ENCODE data around the gene CFAP97D2.
"Not testable (repeated sequence)": the region's sequence is repeated elsewhere in the genome, so short reads cannot be mapped to it uniquely, and the experiment has no call there.

The CFAP97D2 gene

GRCh38 chr13:114237415-114238112, 58.5 kb downstream of the CFAP97D2 start:
- no peak for DNase-seq

- no peak for DNase-seq
Measured at GRCh38 chr13:114241918-114242317, 62.9 kb downstream of the CFAP97D2 start.

GRCh38 chr13:114243971-114244370, 64.9 kb downstream of the CFAP97D2 start:
- DNase-seq: no peak

- DNase-seq: no peak
Measured at GRCh38 chr13:114244637-114245036, 65.6 kb downstream of the CFAP97D2 start.

GRCh38 chr13:114248011-114248410, 69.0 kb downstream of the CFAP97D2 start:
- DNase-seq: no peak

- no peak for DNase-seq
Measured at GRCh38 chr13:114249077-114249476, 70.0 kb downstream of the CFAP97D2 start.

GRCh38 chr13:114251639-114252440, 72.8 kb downstream of the CFAP97D2 start:
- DNase-seq: not testable (repeated sequence)

GRCh38 chr13:114256547-114256946, 77.5 kb downstream of the CFAP97D2 start:
- no peak for DNase-seq

GRCh38 chr13:114257014-114257413, 78.0 kb downstream of the CFAP97D2 start:
- DNase-seq: no peak

- no peak for DNase-seq
Measured at GRCh38 chr13:114258589-114258988, 79.5 kb downstream of the CFAP97D2 start.

GRCh38 chr13:114259374-114259773, 80.3 kb downstream of the CFAP97D2 start:
- DNase-seq: no peak

GRCh38 chr13:114259974-114260373, 80.9 kb downstream of the CFAP97D2 start:
- no peak for DNase-seq

GRCh38 chr13:114260814-114261213, 81.8 kb downstream of the CFAP97D2 start:
- DNase-seq: no peak

- no peak for DNase-seq
Measured at GRCh38 chr13:114261328-114261965, 82.4 kb downstream of the CFAP97D2 start.

- no peak for DNase-seq
Measured at GRCh38 chr13:114263578-114263977, 84.5 kb downstream of the CFAP97D2 start.

GRCh38 chr13:114264313-114264712, 85.3 kb downstream of the CFAP97D2 start:
- not testable (repeated sequence) for DNase-seq

- DNase-seq: no peak
Measured at GRCh38 chr13:114264886-114265611, 86.0 kb downstream of the CFAP97D2 start.

- no peak for DNase-seq
Measured at GRCh38 chr13:114266241-114266640, 87.2 kb downstream of the CFAP97D2 start.

GRCh38 chr13:114268344-114269280, 89.6 kb downstream of the CFAP97D2 start:
- DNase-seq: no peak

- no peak for DNase-seq
Measured at GRCh38 chr13:114269281-114269770, 90.3 kb downstream of the CFAP97D2 start.

Data from activated naive CD4-positive, alpha-beta T cell (primary cell).